ENCODE measurements around the gene RBMS3. TPM values are rescaled to one million over a fixed set of nuclear protein-coding genes. Genes with fewer than 3 reads are reported as not detected.

Gene RBMS3
- total and polyA plus RNA-seq, 2 of the 8 experiments (the other 6 are each of a cell fraction or from before 2014, with no cell fraction given) = 3.7 to 6.9 TPM

DNA sequence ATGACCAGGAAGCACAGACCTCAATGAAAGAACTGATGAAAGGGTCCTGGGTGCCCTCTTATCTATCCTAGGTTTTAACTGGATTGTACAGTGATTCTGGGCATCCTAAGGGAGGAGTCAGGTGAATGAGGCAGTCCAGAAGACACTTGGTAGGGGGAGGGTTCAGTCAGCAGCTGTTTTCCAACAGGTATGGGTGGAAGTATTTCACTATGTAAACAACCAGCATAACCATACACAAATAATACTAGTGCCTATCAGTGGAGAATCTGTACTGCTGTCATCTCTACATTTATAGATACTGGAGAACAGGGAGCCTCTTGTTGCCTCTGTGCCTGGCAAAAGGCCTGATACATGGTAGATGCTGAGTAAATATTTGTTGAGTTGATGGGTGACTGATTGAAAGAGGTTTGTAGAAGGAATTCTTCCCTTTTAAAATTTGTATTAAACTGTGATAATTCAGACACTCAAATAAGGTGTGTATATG is 328.5 kb downstream of the RBMS3 start:
- H3K27ac ChIP-seq (ENCODE audit: low read depth, low read length) = no peak overlapping the region
- H3K79me2 ChIP-seq (ENCODE audit: control insufficient read depth in 1 of 2, insufficient read depth in 2 of 2, low read length in 2 of 2) = no peaks in the 10 kb centered on the region
- no peaks in the 10 kb centered on the region for H3K27me3 ChIP-seq (replicated peaks in 1 of 4; ENCODE audit: control insufficient read depth in 3 of 4, extremely low read depth in 1 of 4, insufficient read depth in 3 of 4, low read length in 3 of 4)
- H2BK15ac ChIP-seq (ENCODE audit: low read length) = no peak overlapping the region
- H4K91ac ChIP-seq (replicated peaks; ENCODE audit: insufficient read length, low read length) = no peak overlapping the region
- no peak overlapping the region for H4K8ac ChIP-seq (ENCODE audit: extremely low read depth, insufficient read depth, low read length)
- H3K14ac ChIP-seq (ENCODE audit: insufficient read length) = no peak overlapping the region
- H4K5ac ChIP-seq (ENCODE audit: insufficient read length, low read depth, low read length) = no peak overlapping the region
- no peak overlapping the region for H2BK20ac ChIP-seq (ENCODE audit: low read length)
- H2AK5ac ChIP-seq (ENCODE audit: low read depth, low read length) = no peak overlapping the region
- H3K4me3 ChIP-seq (ENCODE audit: extremely low read depth in 1 of 4, insufficient read depth in 2 of 4, low read depth in 3 of 4, low read length in 4 of 4) = no peak overlapping the region
- H2BK12ac ChIP-seq (ENCODE audit: low read depth, low read length) = no peak overlapping the region
- no peak overlapping the region for H3K4ac ChIP-seq (replicated peaks; ENCODE audit: insufficient read length, low read depth, low read length)
- H3K9me3 ChIP-seq (ENCODE audit: insufficient read depth in 2 of 2, low read depth in 1 of 2, low read length in 1 of 2) = no peaks in the 10 kb centered on the region
- no peak overlapping the region for H2BK120ac ChIP-seq (replicated peaks; ENCODE audit: low read depth, low read length)
- H3K18ac ChIP-seq (ENCODE audit: extremely low read depth, low read length) = no peak overlapping the region
- DNase-seq (ENCODE audit: low read depth in 1 of 2, low spot score in 2 of 2) (no peak), FAIRE-seq (no peak)
- no peak overlapping the region for H2BK5ac ChIP-seq (ENCODE audit: low read depth, low read length)
- no peak overlapping the region for H3K23ac ChIP-seq (ENCODE audit: insufficient read length)
- H4K20me1 ChIP-seq (replicated peaks in 1 of 2; ENCODE audit: control insufficient read depth in 1 of 2, insufficient read depth in 2 of 2, low read length in 2 of 2) = no peaks in the 10 kb centered on the region
- ChIA-PET CTCF (ENCODE audit: partially characterized antibody) (no interaction called here), POLR2A (ENCODE audit: partially characterized antibody) (no interaction called here)
- H3K23me2 ChIP-seq (ENCODE audit: low read depth, low read length) = no peaks in the 10 kb centered on the region
- H3K9ac ChIP-seq (replicated peaks in 1 of 4; ENCODE audit: extremely low read depth in 1 of 4, low read depth in 3 of 4, low read length in 3 of 4) = no peak overlapping the region
- no peaks in the 10 kb centered on the region for H3K4me1 ChIP-seq (replicated peaks in 1 of 4; ENCODE audit: control insufficient read depth in 3 of 4, insufficient read depth in 4 of 4, low read length in 3 of 4)
- H3K56ac ChIP-seq (replicated peaks; ENCODE audit: insufficient read length, low read depth, low read length) = no peak overlapping the region
- no peaks in the 10 kb centered on the region for H3K79me1 ChIP-seq (ENCODE audit: low read depth, low read length)
- H2AFZ ChIP-seq (ENCODE audit: low read length) = no peak overlapping the region
- H3K4me2 ChIP-seq (ENCODE audit: insufficient read depth in 1 of 2, low read depth in 2 of 2, low read length in 2 of 2) = no peak overlapping the region
- TF ChIP-seq HDAC6 (IDR thresholded peaks at IDR 0.05; ENCODE audit: low read depth, low read length) = no peak
- TF ChIP-seq EGR1 (IDR thresholded peaks at IDR 0.05; ENCODE audit: borderline replicate concordance, low read depth, low read length) = no peak
- TF ChIP-seq SUZ12 (IDR thresholded peaks at IDR 0.05; ENCODE audit: low read length) = no peak
- TF ChIP-seq CTBP2 (IDR thresholded peaks at IDR 0.05; ENCODE audit: borderline replicate concordance, insufficient read depth, insufficient read length, low read length) = no peak
- no peak for TF ChIP-seq GTF2F1 (IDR thresholded peaks at IDR 0.05; ENCODE audit: borderline replicate concordance, low read depth, low read length)
- no peak for TF ChIP-seq ZNF274 (IDR thresholded peaks at IDR 0.05; ENCODE audit: borderline replicate concordance, extremely low read depth, low read length)
- TF ChIP-seq, protein P1, sequence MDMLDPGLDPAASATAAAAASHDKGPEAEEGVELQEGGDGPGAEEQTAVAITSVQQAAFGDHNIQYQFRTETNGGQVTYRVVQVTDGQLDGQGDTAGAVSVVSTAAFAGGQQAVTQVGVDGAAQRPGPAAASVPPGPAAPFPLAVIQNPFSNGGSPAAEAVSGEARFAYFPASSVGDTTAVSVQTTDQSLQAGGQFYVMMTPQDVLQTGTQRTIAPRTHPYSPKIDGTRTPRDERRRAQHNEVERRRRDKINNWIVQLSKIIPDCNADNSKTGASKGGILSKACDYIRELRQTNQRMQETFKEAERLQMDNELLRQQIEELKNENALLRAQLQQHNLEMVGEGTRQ (IDR thresholded peaks at IDR 0.05; ENCODE audit: low read length) = no peak
- no peak for TF ChIP-seq TCF12 (IDR thresholded peaks at IDR 0.05; ENCODE audit: low read depth, low read length)
- TF ChIP-seq, protein P2, sequence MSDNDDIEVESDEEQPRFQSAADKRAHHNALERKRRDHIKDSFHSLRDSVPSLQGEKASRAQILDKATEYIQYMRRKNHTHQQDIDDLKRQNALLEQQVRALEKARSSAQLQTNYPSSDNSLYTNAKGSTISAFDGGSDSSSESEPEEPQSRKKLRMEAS (IDR thresholded peaks at IDR 0.05) = no peak
- TF ChIP-seq YY1 (IDR thresholded peaks at IDR 0.05; ENCODE audit: low read depth, low read length) = no peak
- no peak for TF ChIP-seq SAP30 (IDR thresholded peaks at IDR 0.05; ENCODE audit: insufficient read depth, insufficient replicate concordance, low read length)
- no peak for TF ChIP-seq SP4 (IDR thresholded peaks at IDR 0.05; ENCODE audit: low read length)
- TF ChIP-seq MAFK (IDR thresholded peaks at IDR 0.05; ENCODE audit: low read depth, low read length) = no peak
- no peaks in the 10 kb centered on the region for H3K36me3 ChIP-seq (ENCODE audit: control insufficient read depth in 2 of 4, insufficient read depth in 4 of 4, low read length in 3 of 4)
